Measurements from ENCODE around the gene ARTN.

GRCh38 chr1:43969746-43970466 lies 36.3 kb downstream of the ARTN start, which contains the start of gene DPH2:
- TF ChIP-seq ZNF274 (IDR thresholded peaks at IDR 0.05; ENCODE audit: low read depth, low read length): no peak
- TF ChIP-seq YY1 (IDR thresholded peaks at IDR 0.05; ENCODE audit: insufficient read depth, insufficient read length): no peak
